Pancreas (tissue), 10 donors: ENCODE measurements around the gene WASF2. TPM values are rescaled to one million over a fixed set of nuclear protein-coding genes. Genes with fewer than 3 reads are reported as not detected.
"Not testable (repeated sequence)": the region's sequence is repeated elsewhere in the genome, so short reads cannot be mapped to it uniquely, and the experiment has no call there.

Experiments used
- ATAC-seq, 4 donors: fragments of 200-7000 bp; cut with Tn5 transposase; one replicate each; pipeline versions ENCODE4 v1.8.0 to v1.9.1; 2020; ENCODE audit warnings: mild to moderate bottlenecking in 4 of 4, moderate library complexity in 4 of 4
- DNase-seq, 6 donors: peaks; one replicate each; pipeline ENCODE4 v3.0.0-alpha.2; 2020
- FAIRE-seq: peaks from 2 replicates; lab custom pipeline; 2012; peaks lifted over from hg19 to GRCh38; lab: Jason Lieb, UNC
- H3K27ac ChIP-seq, 4 donors: fragments of 200-600 bp; sonication (generic); 1 replicate in 3 of 4; 2 replicates in 1 of 4; pipeline versions ENCODE4 v1.5.0 to v1.8.0; 2020
- H3K27me3 ChIP-seq, 4 donors: fragments of 200-600 bp; one replicate each; pipeline ENCODE4 v1.8.0; 2021
- H3K36me3 ChIP-seq, 3 donors: fragments of 200-600 bp; sonication (generic) in 1 of 3; one replicate each; pipeline versions ENCODE4 v1.5.0 to v1.8.0; 2020 to 2021
- H3K4me1 ChIP-seq, 3 donors: fragments of 200-600 bp; one replicate each; pipeline ENCODE4 v1.8.0; 2021
- H3K4me3 ChIP-seq, 4 donors: fragments of 200-600 bp; sonication (generic) in 2 of 4; one replicate each; pipeline versions ENCODE4 v1.5.0 to v1.8.0; 2020 to 2021
- H3K9me3 ChIP-seq, 4 donors: fragments of 200-600 bp; one replicate each; pipeline ENCODE4 v1.8.0; 2021
- CTCF ChIP-seq, 4 donors: fragments of 200-600 bp; sonication (generic) in 3 of 4; IDR thresholded peaks; one replicate each; pipeline versions ENCODE4 v1.5.0 to v1.8.0; 2021; ENCODE audit warnings: antibody characterized with exemption in 4 of 4
- WGBS, 2 donors: extraction: QIAGEN DNeasy Blood & Tissue Kit; methylation state at CpG; one replicate each; pipeline ENCODE4 v1.1.7; 2013; 5-methylcytosine and 5-hydroxymethylcytosine counted together
- intact Hi-C, 3 donors: fragments of 100-400 bp; cut with DNase I; formaldehyde crosslinking; loops; one replicate each; pipeline versions ENCODE4 v1.11.1 to v1.14.2; 2022
- polyA plus RNA-seq, 2 donors: library from polyadenylated mRNA; stranded (reverse); fragments of 200-250 nt; gene quantifications; one replicate each; pipeline ENCODE4 v1.2.3, GENCODE V29; 2013
- total RNA-seq, 6 donors: library from RNA; stranded (reverse); fragmentation: NEBNext Ultra II Directional in 4 of 6; extraction: Animal tissue kit (Norgen Biotek cat#: 25700) in 4 of 6; gene quantifications; one replicate each; pipeline versions ENCODE4 v1.2.1 to v1.2.4, GENCODE V29; 2021 to 2023
- donor health status: healthy with polysubstance abuse.
- donor health status: DM: no; HTN: no; CAD: no; lungs with moderate emphysema.
- donor health status: DM: no; HTN: no; CAD: no.
- donor health status: control.
- donor health status: control.
- donor health status: Bipolar disorder and iron deficiency.
- donor health status: DM: yes; HTN: yes; CAD: no.
- donor health status: DM: no; HTN: no; CAD: no.
- donor health status: DM: no; HTN: no; CAD: no.
- donor health status: DM: yes; HTN: yes; CAD: no.

WASF2 gene
- total and polyA plus RNA-seq, 8 donors: 13.5 to 83.2 (median 51.4) TPM

- intact Hi-C loops: no loop called here
- ATAC-seq (no peak), FAIRE-seq (no peak), DNase-seq (no peak)
- Histone ChIP-seq H3K36me3 (no peaks in the 10 kb centered on the region), H3K9me3 (no peaks in the 10 kb centered on the region), H3K27ac (no peak overlapping the region), H3K27me3 (no peaks in the 10 kb centered on the region), H3K4me1 (peaks cover 6 to 19% (median 10%) of the 10 kb centered on the region in 3 donors), H3K4me3 (no peak overlapping the region)
- TF ChIP-seq CTCF (IDR thresholded peaks at IDR 0.05): no peak
- WGBS, 2 donors: 91 to 92% methylated on average over 3 of the region's 3 CpGs
Observed at GRCh38 chr1:27471477-27471876, 18.5 kb downstream of the WASF2 start.

GRCh38 chr1:27469334-27469733 is 20.6 kb downstream of the WASF2 start:
- WGBS, 2 donors: 48 to 51% methylated on average over 6 of the region's 6 CpGs
- no peak for TF ChIP-seq CTCF (IDR thresholded peaks at IDR 0.05)
- FAIRE-seq: no peak
- peak in 2 of 4 donors; percentile 32 to 47 for ATAC-seq
- Histone ChIP-seq H3K4me3 (no peak overlapping the region), H3K9me3 (no peaks in the 10 kb centered on the region), H3K4me1 (peaks cover 3 to 19% (median 16%) of the 10 kb centered on the region in 3 donors), H3K27ac (no peak overlapping the region), H3K27me3 (no peaks in the 10 kb centered on the region), H3K36me3 (no peaks in the 10 kb centered on the region)
- intact Hi-C loops: no loop called here
- no peak for DNase-seq

GRCh38 chr1:27468378-27468777 is 21.6 kb downstream of the WASF2 start:
- ATAC-seq, H3K27me3 ChIP-seq, DNase-seq, H3K4me3 ChIP-seq, H3K9me3 ChIP-seq, intact Hi-C loops, H3K36me3 ChIP-seq, FAIRE-seq, H3K27ac ChIP-seq: not testable (repeated sequence)
- peaks cover 0 to 16% (median 8%) of the 10 kb centered on the region in 3 donors for H3K4me1 ChIP-seq
- whole genome bisulfite sequencing, 2 donors: 96% methylated on average over 15 of the region's 15 CpGs

GRCh38 chr1:27464926-27465647 is 24.9 kb downstream of the WASF2 start:
- Histone ChIP-seq H3K4me1 (peaks cover 0 to 15% (median 10%) of the 10 kb centered on the region in 3 donors), H3K9me3 (no peaks in the 10 kb centered on the region), H3K36me3 (no peaks in the 10 kb centered on the region), H3K4me3 (no peak overlapping the region), H3K27me3 (no peaks in the 10 kb centered on the region), H3K27ac (no peak overlapping the region)
- WGBS, 2 donors: 87 to 90% methylated on average over 4 of the region's 4 CpGs
- no peak for FAIRE-seq
- no peak for TF ChIP-seq CTCF (IDR thresholded peaks at IDR 0.05)
- no peak for DNase-seq
- no peak for ATAC-seq
- intact Hi-C loops: no loop called here

GRCh38 chr1:27463916-27464315 is 26.1 kb downstream of the WASF2 start:
- H3K4me1 ChIP-seq, FAIRE-seq: not testable (repeated sequence)

GRCh38 chr1:27458521-27458920 is 31.4 kb downstream of the WASF2 start:
- H3K4me1 ChIP-seq: peaks cover 0 to 19% (median 5%) of the 10 kb centered on the region in 3 donors
- DNase-seq, H3K36me3 ChIP-seq, ATAC-seq, FAIRE-seq, H3K27ac ChIP-seq, intact Hi-C loops, H3K27me3 ChIP-seq, H3K4me3 ChIP-seq, H3K9me3 ChIP-seq: not testable (repeated sequence)
- 92% methylated on average over 10 of the region's 10 CpGs for WGBS, 2 donors

More at GRCh38 chr1:27463916-27464315, 26.1 kb downstream of the WASF2 start:
- H3K27me3 ChIP-seq, intact Hi-C loops, DNase-seq, H3K27ac ChIP-seq, ATAC-seq, H3K36me3 ChIP-seq, H3K4me3 ChIP-seq, H3K9me3 ChIP-seq: not testable (repeated sequence)
- 92 to 93% methylated on average over 6 of the region's 6 CpGs for WGBS, 2 donors
